ENCODE measurements around the gene ST8SIA1. TPM values are rescaled to one million over a fixed set of nuclear protein-coding genes. Genes with fewer than 3 reads are reported as not detected.
A peak's percentile ranks its signal among the peaks of the same experiment; 100 is the strongest.

Gene ST8SIA1
- total and polyA plus RNA-seq, 2 of the 4 experiments (the other 2 are of a cell fraction) = not detected

DNA sequence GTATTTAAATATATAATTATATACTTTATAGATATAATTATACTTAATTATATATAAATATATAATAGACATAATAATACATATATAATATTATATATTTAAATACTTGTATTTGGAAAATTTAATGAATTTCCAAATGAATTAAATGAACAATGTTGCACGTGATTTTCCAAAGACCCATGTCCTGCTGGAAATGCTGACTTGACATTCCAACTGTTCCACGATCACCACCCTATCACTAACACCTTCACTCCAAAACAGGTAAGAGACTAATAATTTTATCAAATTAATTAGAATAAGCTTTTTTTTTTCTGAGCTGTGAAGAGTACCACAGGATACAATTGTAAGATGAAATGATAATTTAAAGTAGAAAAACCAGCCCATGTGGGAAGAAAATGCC lies 103.4 kb downstream of the ST8SIA1 start:
- H2BK20ac ChIP-seq (ENCODE audit: low read depth, low read length) = no peak overlapping the region
- peak overlapping the region; percentile 77; the same call in 1 of the 2 replicates for H3K18ac ChIP-seq (ENCODE audit: low read depth, low read length)
- H3K9ac ChIP-seq (ENCODE audit: low read depth, low read length) = no peak overlapping the region
- no peak overlapping the region for H3K23ac ChIP-seq (ENCODE audit: low read depth, low read length)
- no peak overlapping the region for H3K4me3 ChIP-seq (ENCODE audit: insufficient read depth, low read depth, low read length)
- H3K79me1 ChIP-seq (ENCODE audit: low read depth in 1 of 2, low read length in 2 of 2) = no peaks in the 10 kb centered on the region
- H3K14ac ChIP-seq (replicated peaks; ENCODE audit: low read depth, low read length) = no peak overlapping the region
- peak overlapping the region; percentile 90; the same call in 1 of the 2 replicates for H3K27ac ChIP-seq (ENCODE audit: insufficient read depth, low read length)
- 0 out of 2 replicates have a peak, but pooled peaks cover 3% of the 10 kb centered on the region for H4K20me1 ChIP-seq (ENCODE audit: insufficient read depth, low read length)
- intact Hi-C loops (cut with micrococcal nuclease) = loop anchor here (2.0 to 5.0 kb wide), 2 partner anchors 41 to 104 kb away; partner anchors contain the start of gene ST8SIA1
- H3K56ac ChIP-seq (ENCODE audit: extremely low read depth, insufficient read depth, low read length) = no peak overlapping the region
- no peak overlapping the region for H2AFZ ChIP-seq (replicated peaks; ENCODE audit: low read length, poor library complexity)
- ChIA-PET CTCF (interaction anchor here (0.7 to 2.1 kb wide), 2 partner anchors 31 to 104 kb away, joined by 3 to 11 read pairs; no protein-coding TSS in a partner anchor), POLR2A (ENCODE audit: unreplicated experiment) (no interaction called here)
- no peak overlapping the region for H2AK9ac ChIP-seq (replicated peaks; ENCODE audit: low read depth, low read length, poor library complexity)
- in situ Hi-C loops (cut with MboI; ENCODE audit: low sequenced_read_pairs) = no loop called here
- no peak overlapping the region for H3K4ac ChIP-seq (ENCODE audit: low read depth, low read length)
- no peak for TF ChIP-seq SMC3 (IDR thresholded peaks at IDR 0.05; ENCODE audit: low read depth, low read length)
- TF ChIP-seq RCOR1 (IDR thresholded peaks at IDR 0.05; ENCODE audit: insufficient replicate concordance, low read length) = no peak
- no peak for TF ChIP-seq RAD21 (IDR thresholded peaks at IDR 0.05; ENCODE audit: low read length)
- peak; percentile 80 for TF ChIP-seq MAFK (IDR thresholded peaks at IDR 0.05; ENCODE audit: low read depth, low read length)
- H2BK120ac ChIP-seq (ENCODE audit: low read depth, low read length) = no peak overlapping the region
- H2BK15ac ChIP-seq (ENCODE audit: low read depth, low read length) = no peak overlapping the region
- WGBS, 2 experiments (ENCODE audit: extremely low coverage in 2 of 2, insufficient read length in 1 of 2) = 80% methylated on average over 1 of the region's 2 CpGs; no CpG with 5 or more reads in 1 of the 2 experiments
- BruUV-seq (replicated peaks) = no TSS peak
- H3K4me1 ChIP-seq (ENCODE audit: control insufficient read depth, insufficient read depth, low read length) = peaks cover 15% of the 10 kb centered on the region
- peaks cover 2% of the 10 kb centered on the region for H3K9me1 ChIP-seq (ENCODE audit: insufficient read depth, low read length)
- no peak overlapping the region for H3K4me2 ChIP-seq (ENCODE audit: low read depth, low read length)
- dilution Hi-C loops (cut with HindIII; ENCODE audit: low sequenced_read_pairs, unreplicated experiment) = no loop called here
- ATAC-seq (ENCODE audit: low read depth) (no peak), DNase-seq (no peak)
- no peak overlapping the region for H4K5ac ChIP-seq (ENCODE audit: low read depth, low read length)
- no peaks in the 10 kb centered on the region for H3K36me3 ChIP-seq (ENCODE audit: control insufficient read depth, insufficient read depth, low read length)
- H4K8ac ChIP-seq (ENCODE audit: low read depth in 2 of 2, low read length in 2 of 2) = no peak overlapping the region
- H3K9me3 ChIP-seq (ENCODE audit: control insufficient read depth, insufficient read depth, low read length) = no peaks in the 10 kb centered on the region
- no peak overlapping the region for H2BK5ac ChIP-seq (ENCODE audit: low read depth, low read length, poor library complexity, severe bottlenecking)
- no peak overlapping the region for H2AK5ac ChIP-seq (ENCODE audit: low read depth, low read length)
- H4K91ac ChIP-seq (ENCODE audit: insufficient read depth, low read depth, low read length) = no peak overlapping the region
- H3K27me3 ChIP-seq (ENCODE audit: control insufficient read depth, insufficient read depth, low read length) = no peaks in the 10 kb centered on the region; the same call in 1 of the 2 replicates
